OCI-LY7 (cell line): ENCODE results near the gene CPPED1. TPM values are rescaled to one million over a fixed set of nuclear protein-coding genes. Genes with fewer than 3 reads are reported as not detected.

Experiments
- BruUV-seq: library from RNA; stranded (reverse); fragments of 400-500 nt; replicated peaks from 2 replicates; lab custom pipeline; 2021; lab: Mats Ljungman, UMichigan
- CTCF ChIA-PET: fragments of 300-600 bp; sonication (Branson Sonifier 250); formaldehyde crosslinking; loops from one replicate; lab custom pipeline; 2022; ENCODE audit warnings: antibody characterized with exemption; ENCODE audit not compliant: unreplicated experiment; lab: Charles Lee
- POLR2A ChIA-PET: fragments of 300-600 bp; sonication (Branson Sonifier 250); formaldehyde crosslinking; loops from one replicate; lab custom pipeline; 2022; ENCODE audit warnings: antibody characterized with exemption; lab: Charles Lee
- DNase-seq: peaks from one replicate; pipeline ENCODE4 v3.0.0-alpha.2; 2015; ENCODE audit warnings: low spot score
- H2AFZ ChIP-seq: fragments of 200-600 bp; sonication (generic), shearing (Covaris generic); 2 replicates; pipeline ENCODE4 v1.6.1; 2014; ENCODE audit warnings: mild to moderate bottlenecking, antibody characterized with exemption, low read length, moderate library complexity
- H3K27ac ChIP-seq: fragments of 200-600 bp; sonication (generic); 2 replicates; pipeline ENCODE4 v1.5.1; 2014; ENCODE audit warnings: mixed run types, low read depth, mild to moderate bottlenecking, moderate library complexity, low read length, inconsistent platforms; ENCODE audit not compliant: poor library complexity, severe bottlenecking
- H3K36me3 ChIP-seq: fragments of 200-600 bp; sonication (generic); 2 replicates; pipeline ENCODE4 v1.6.1; 2014; ENCODE audit warnings: mild to moderate bottlenecking, antibody characterized with exemption, low read length, moderate library complexity, mixed read lengths; ENCODE audit not compliant: insufficient read depth
- H3K4me1 ChIP-seq: fragments of 200-600 bp; sonication (generic); 2 replicates; pipeline ENCODE4 v1.5.1; 2014; ENCODE audit warnings: mild to moderate bottlenecking, low read length; ENCODE audit not compliant: insufficient read depth, poor library complexity, severe bottlenecking
- H3K4me2 ChIP-seq: fragments of 200-600 bp; sonication (generic); 2 replicates; pipeline ENCODE4 v1.6.1; 2014; ENCODE audit warnings: mild to moderate bottlenecking, low read length
- H3K4me3 ChIP-seq: fragments of 200-600 bp; sonication (generic); 2 replicates; pipeline ENCODE4 v1.5.1; 2014; ENCODE audit warnings: mild to moderate bottlenecking, low read depth, low read length; ENCODE audit not compliant: poor library complexity, severe bottlenecking
- H3K79me2 ChIP-seq: fragments of 200-600 bp; sonication (generic); 2 replicates; pipeline ENCODE4 v1.6.1; 2016; ENCODE audit warnings: low read depth, mild to moderate bottlenecking, low read length, moderate library complexity, mixed read lengths; ENCODE audit not compliant: insufficient read depth
- H3K9me2 ChIP-seq: fragments of 200-600 bp; sonication (generic); 2 replicates; pipeline ENCODE4 v1.6.1; 2016; ENCODE audit warnings: mild to moderate bottlenecking, low read length, mixed read lengths; ENCODE audit not compliant: insufficient read depth
- H3K9me3 ChIP-seq: fragments of 200-600 bp; sonication (generic); 2 replicates; pipeline ENCODE4 v1.6.1; 2014; ENCODE audit warnings: mild to moderate bottlenecking, mixed run types, low read length, mixed read lengths
- H4K20me1 ChIP-seq: fragments of 200-600 bp; sonication (generic); 2 replicates; pipeline ENCODE4 v1.6.1; 2014; ENCODE audit warnings: mild to moderate bottlenecking, antibody characterized with exemption, low read length, moderate library complexity, mixed read lengths; ENCODE audit not compliant: insufficient read depth
- CTCF ChIP-seq: fragments of 200-600 bp; sonication (generic); conservative IDR thresholded peaks from 2 replicates; pipeline ENCODE4 v1.5.1; 2014; ENCODE audit warnings: mild to moderate bottlenecking, antibody characterized with exemption, low read length, moderate library complexity, mixed read lengths
- EZH2phosphoT487 ChIP-seq: fragments of 200-600 bp; sonication (generic); IDR thresholded peaks from 2 replicates; pipeline ENCODE4 v1.6.1; 2018; ENCODE audit warnings: low read depth, borderline replicate concordance, mild to moderate bottlenecking, mixed run types, antibody characterized with exemption, low read length, moderate library complexity, mixed read lengths
- intact Hi-C: fragments of 100-400 bp; cut with micrococcal nuclease; formaldehyde crosslinking; loops from one replicate; pipeline ENCODE4 v1.10.0; 2022; ENCODE audit not compliant: unreplicated experiment
- total RNA-seq, 2 experiments: library from RNA; depleted of rRNA in 1 of 2; stranded (reverse); fragments of >200 nt in 1 of 2; shearing (Covaris generic) in 1 of 2; gene quantifications; 2 replicates each; pipeline ENCODE4 v1.2.3, GENCODE V29; 2014 to 2022

Gene CPPED1
- total RNA-seq, 2 experiments from 2014 or later, result 8.6 to 14.2 TPM

GRCh38 chr16:12771341-12771798 is 32.3 kb downstream of the CPPED1 start:
- H3K4me1 ChIP-seq, result no peaks in the 10 kb centered on the region
- H3K36me3 ChIP-seq, result peaks cover 24% of the 10 kb centered on the region
- no peaks in the 10 kb centered on the region for H4K20me1 ChIP-seq
- no peak for TF ChIP-seq EZH2phosphoT487
- TF ChIP-seq CTCF, result no peak
- no peak overlapping the region for H3K27ac ChIP-seq
- intact Hi-C loops, result no loop called here
- peaks cover 4% of the 10 kb centered on the region; the same call in 1 of the 2 replicates for H3K9me3 ChIP-seq
- POLR2A ChIA-PET, result no interaction called here
- H3K4me2 ChIP-seq, result no peak overlapping the region
- no peaks in the 10 kb centered on the region for H3K79me2 ChIP-seq
- no TSS peak for BruUV-seq
- DNase-seq, result no peak
- H3K4me3 ChIP-seq, result no peak overlapping the region
- no peaks in the 10 kb centered on the region for H3K9me2 ChIP-seq
- CTCF ChIA-PET, result no interaction called here
- H2AFZ ChIP-seq, result no peak overlapping the region

- TF ChIP-seq EZH2phosphoT487 (no peak), CTCF (no peak)
- ChIA-PET CTCF (no interaction called here), POLR2A (no interaction called here)
- no peaks in the 10 kb centered on the region for H3K79me2 ChIP-seq
- no peak overlapping the region for H3K27ac ChIP-seq
- H3K4me3 ChIP-seq, result no peak overlapping the region
- peaks cover 5% of the 10 kb centered on the region; the same call in 1 of the 2 replicates for H3K36me3 ChIP-seq
- no peaks in the 10 kb centered on the region for H3K4me1 ChIP-seq
- BruUV-seq, result no TSS peak
- H4K20me1 ChIP-seq, result no peaks in the 10 kb centered on the region
- no peak overlapping the region for H3K4me2 ChIP-seq
- no peak for DNase-seq
- no peaks in the 10 kb centered on the region for H3K9me2 ChIP-seq
- H3K9me3 ChIP-seq, result no peaks in the 10 kb centered on the region
- intact Hi-C loops, result no loop called here
- H2AFZ ChIP-seq, result no peak overlapping the region
Measured at GRCh38 chr16:12769525-12769924, 34.2 kb downstream of the CPPED1 start.

- Histone ChIP-seq H3K79me2 (no peaks in the 10 kb centered on the region), H4K20me1 (no peaks in the 10 kb centered on the region), H3K9me3 (no peaks in the 10 kb centered on the region), H3K4me1 (no peaks in the 10 kb centered on the region), H3K4me3 (no peak overlapping the region), H3K4me2 (no peak overlapping the region), H2AFZ (no peak overlapping the region), H3K36me3 (peaks cover 5% of the 10 kb centered on the region; the same call in 1 of the 2 replicates), H3K9me2 (no peaks in the 10 kb centered on the region), H3K27ac (no peak overlapping the region)
- intact Hi-C loops, result no loop called here
- TF ChIP-seq EZH2phosphoT487 (no peak), CTCF (no peak)
- BruUV-seq, result no TSS peak
- no peak for DNase-seq
- ChIA-PET POLR2A (no interaction called here), CTCF (no interaction called here)
Measured at GRCh38 chr16:12767897-12768296, 35.8 kb downstream of the CPPED1 start.
